GM20000 (cell line): ENCODE measurements around the gene RHCG.
A peak's percentile ranks its signal among the peaks of the same experiment; 100 is the strongest.

Experiments used
- DNase-seq: peaks from one replicate; pipeline ENCODE4 v3.0.0; 2012; ENCODE audit warnings: low spot score
- CTCF ChIP-seq: IDR thresholded peaks from 2 replicates; pipeline ENCODE4 v1.5.1; 2012; ENCODE audit warnings: mild to moderate bottlenecking, control low read depth; ENCODE audit errors: extremely low read depth, missing control alignments

Gene RHCG

GRCh38 chr15:89442155-89442554 is 54.2 kb downstream of the RHCG start:
- DNase-seq: no peak
- TF ChIP-seq CTCF: no peak

GRCh38 chr15:89441295-89441812 is 55.0 kb downstream of the RHCG start:
- DNase-seq: peak; percentile 90
- no peak for TF ChIP-seq CTCF

GRCh38 chr15:89439764-89440163 is 56.6 kb downstream of the RHCG start:
- DNase-seq: no peak

GRCh38 chr15:89436560-89437311 is 59.6 kb downstream of the RHCG start:
- no peak for DNase-seq
- TF ChIP-seq CTCF: no peak

More at GRCh38 chr15:89439764-89440163, 56.6 kb downstream of the RHCG start:
- TF ChIP-seq CTCF: no peak

- no peak for TF ChIP-seq CTCF
These were observed 61.0 kb downstream of the RHCG start for GRCh38 chr15:89435362-89435761.

GRCh38 chr15:89433686-89434085 is 62.7 kb downstream of the RHCG start:
- no peak for TF ChIP-seq CTCF
- no peak for DNase-seq

More at GRCh38 chr15:89435362-89435761, 61.0 kb downstream of the RHCG start:
- DNase-seq: no peak

GRCh38 chr15:89430530-89431341 is 65.6 kb downstream of the RHCG start:
- TF ChIP-seq CTCF: peak; percentile 94
- DNase-seq: peak; percentile 88
